ENCODE results near the gene ARPC5L.

DNA sequence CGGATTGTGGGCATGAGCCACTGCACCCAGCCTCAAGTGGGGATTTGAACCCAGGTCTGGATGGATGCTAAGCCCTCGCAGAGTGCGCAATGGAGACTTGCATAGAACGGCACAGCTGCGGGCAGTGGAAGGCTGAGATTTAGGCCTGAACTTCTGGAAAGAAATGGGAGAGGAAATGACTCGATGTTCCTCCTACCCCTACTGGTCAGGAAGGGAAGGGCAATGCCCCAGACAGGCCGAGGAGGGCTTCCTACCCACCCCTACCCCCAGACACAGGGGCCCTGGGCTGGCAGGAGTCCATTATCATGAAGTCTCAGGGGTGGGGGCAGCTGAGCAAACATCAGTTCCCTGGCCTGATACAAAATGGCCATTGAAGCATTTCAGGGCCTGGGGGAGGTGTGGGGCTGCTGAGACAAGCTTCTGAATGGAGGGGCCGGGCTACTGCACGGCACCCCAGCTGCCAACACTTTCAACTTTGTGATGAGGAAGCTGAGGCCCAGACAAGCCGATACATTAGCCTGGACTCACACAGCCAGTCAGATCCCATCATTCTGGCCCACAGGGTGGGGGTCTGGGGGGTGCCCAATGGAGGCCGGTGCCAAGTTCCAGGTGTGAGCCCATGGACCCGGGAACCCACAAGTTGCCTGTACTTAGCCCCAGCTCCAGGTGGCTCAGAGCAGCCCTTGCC lies 22.2 kb upstream of the ARPC5L start:
- TF ChIP-seq, protein P1, sequence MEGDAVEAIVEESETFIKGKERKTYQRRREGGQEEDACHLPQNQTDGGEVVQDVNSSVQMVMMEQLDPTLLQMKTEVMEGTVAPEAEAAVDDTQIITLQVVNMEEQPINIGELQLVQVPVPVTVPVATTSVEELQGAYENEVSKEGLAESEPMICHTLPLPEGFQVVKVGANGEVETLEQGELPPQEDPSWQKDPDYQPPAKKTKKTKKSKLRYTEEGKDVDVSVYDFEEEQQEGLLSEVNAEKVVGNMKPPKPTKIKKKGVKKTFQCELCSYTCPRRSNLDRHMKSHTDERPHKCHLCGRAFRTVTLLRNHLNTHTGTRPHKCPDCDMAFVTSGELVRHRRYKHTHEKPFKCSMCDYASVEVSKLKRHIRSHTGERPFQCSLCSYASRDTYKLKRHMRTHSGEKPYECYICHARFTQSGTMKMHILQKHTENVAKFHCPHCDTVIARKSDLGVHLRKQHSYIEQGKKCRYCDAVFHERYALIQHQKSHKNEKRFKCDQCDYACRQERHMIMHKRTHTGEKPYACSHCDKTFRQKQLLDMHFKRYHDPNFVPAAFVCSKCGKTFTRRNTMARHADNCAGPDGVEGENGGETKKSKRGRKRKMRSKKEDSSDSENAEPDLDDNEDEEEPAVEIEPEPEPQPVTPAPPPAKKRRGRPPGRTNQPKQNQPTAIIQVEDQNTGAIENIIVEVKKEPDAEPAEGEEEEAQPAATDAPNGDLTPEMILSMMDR (IDR thresholded peaks at IDR 0.05) = peak in 1 of 4 experiments; percentile 51
- TF ChIP-seq POLR2AphosphoS5 (IDR thresholded peaks at IDR 0.05) (no peak), POLR2A (IDR thresholded peaks at IDR 0.05) (no peak)
